ENCODE results near the gene KIF3A.

GRCh38 chr5:132689513-132689912 lies 47.8 kb downstream of the KIF3A start:
- TF ChIP-seq POLR2A (IDR thresholded peaks at IDR 0.05) = no peak
- TF ChIP-seq EP300 (IDR thresholded peaks at IDR 0.05) = no peak
- TF ChIP-seq, protein P1, sequence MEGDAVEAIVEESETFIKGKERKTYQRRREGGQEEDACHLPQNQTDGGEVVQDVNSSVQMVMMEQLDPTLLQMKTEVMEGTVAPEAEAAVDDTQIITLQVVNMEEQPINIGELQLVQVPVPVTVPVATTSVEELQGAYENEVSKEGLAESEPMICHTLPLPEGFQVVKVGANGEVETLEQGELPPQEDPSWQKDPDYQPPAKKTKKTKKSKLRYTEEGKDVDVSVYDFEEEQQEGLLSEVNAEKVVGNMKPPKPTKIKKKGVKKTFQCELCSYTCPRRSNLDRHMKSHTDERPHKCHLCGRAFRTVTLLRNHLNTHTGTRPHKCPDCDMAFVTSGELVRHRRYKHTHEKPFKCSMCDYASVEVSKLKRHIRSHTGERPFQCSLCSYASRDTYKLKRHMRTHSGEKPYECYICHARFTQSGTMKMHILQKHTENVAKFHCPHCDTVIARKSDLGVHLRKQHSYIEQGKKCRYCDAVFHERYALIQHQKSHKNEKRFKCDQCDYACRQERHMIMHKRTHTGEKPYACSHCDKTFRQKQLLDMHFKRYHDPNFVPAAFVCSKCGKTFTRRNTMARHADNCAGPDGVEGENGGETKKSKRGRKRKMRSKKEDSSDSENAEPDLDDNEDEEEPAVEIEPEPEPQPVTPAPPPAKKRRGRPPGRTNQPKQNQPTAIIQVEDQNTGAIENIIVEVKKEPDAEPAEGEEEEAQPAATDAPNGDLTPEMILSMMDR (IDR thresholded peaks at IDR 0.05) = no peak
